NT2/D1 (cell line): ENCODE measurements around the gene MPRIP.

ENCODE experiments used
- DNase-seq: peaks from one replicate; pipeline ENCODE4 v3.0.0-alpha.2; 2011; ENCODE audit warnings: low read depth, low spot score
- H3K27me3 ChIP-seq: 2 replicates; pipeline ENCODE4 v1.6.0; 2011; ENCODE audit warnings: mild to moderate bottlenecking; ENCODE audit not compliant: insufficient read length, insufficient read depth
- H3K36me3 ChIP-seq: 2 replicates; pipeline ENCODE4 v1.6.1; 2011; ENCODE audit warnings: mild to moderate bottlenecking, low read length, mixed read lengths; ENCODE audit not compliant: insufficient read depth, insufficient read length
- H3K4me1 ChIP-seq: 2 replicates; pipeline ENCODE4 v1.5.1; 2011; ENCODE audit not compliant: insufficient read depth, insufficient read length
- H3K4me3 ChIP-seq: 2 replicates; pipeline ENCODE4 v1.5.1; 2011; ENCODE audit warnings: low read depth; ENCODE audit not compliant: insufficient read length
- H3K9ac ChIP-seq: 2 replicates; pipeline ENCODE4 v1.6.0; 2011; ENCODE audit warnings: low read depth; ENCODE audit not compliant: insufficient read length
- H3K9me3 ChIP-seq: 2 replicates; pipeline ENCODE4 v1.5.1; 2011; ENCODE audit warnings: mild to moderate bottlenecking, low read length; ENCODE audit not compliant: insufficient read depth
- SUZ12 ChIP-seq: IDR thresholded peaks from 2 replicates; pipeline ENCODE4 v1.6.1; 2011; ENCODE audit not compliant: insufficient read length, insufficient read depth; ENCODE audit errors: extremely low read depth
- YY1 ChIP-seq: IDR thresholded peaks from 2 replicates; pipeline ENCODE4 v1.6.1; 2011; ENCODE audit not compliant: insufficient read length, insufficient read depth
- ZNF274 ChIP-seq: IDR thresholded peaks from 2 replicates; pipeline ENCODE4 v1.6.1; 2011; ENCODE audit warnings: mild to moderate bottlenecking, low read depth, low read length

Gene MPRIP

GRCh38 chr17:17201271-17201670 is 159.0 kb downstream of the MPRIP start:
- TF ChIP-seq ZNF274 (no peak), SUZ12 (no peak), YY1 (no peak)
- no peaks in the 10 kb centered on the region for H3K27me3 ChIP-seq
- H3K4me3 ChIP-seq, result no peak overlapping the region
- DNase-seq, result no peak
- no peaks in the 10 kb centered on the region for H3K4me1 ChIP-seq
- H3K9ac ChIP-seq, result no peak overlapping the region
- no peaks in the 10 kb centered on the region for H3K9me3 ChIP-seq
- peaks cover 5% of the 10 kb centered on the region for H3K36me3 ChIP-seq

DNA sequence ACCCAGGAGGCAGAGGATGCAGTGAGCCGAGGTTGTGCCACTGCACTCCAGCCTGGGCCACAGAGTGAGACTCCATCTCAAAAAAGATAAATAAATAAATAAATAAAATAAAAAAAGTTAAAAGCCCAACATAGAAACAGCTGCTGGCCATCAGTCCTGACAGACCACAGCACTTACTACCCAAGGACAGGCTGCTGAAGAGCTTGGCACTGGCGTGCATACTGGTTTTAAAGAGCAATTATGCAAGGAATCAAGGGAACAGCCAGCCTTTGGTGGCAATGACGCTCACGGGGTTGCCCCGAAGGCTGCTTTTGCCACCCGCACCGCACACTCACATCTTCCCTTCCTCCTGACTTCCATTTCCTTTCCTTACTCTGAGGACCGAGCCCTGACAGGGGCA is 159.7 kb downstream of the MPRIP start:
- no peak for DNase-seq
- H3K4me1 ChIP-seq, result no peaks in the 10 kb centered on the region
- no peak for TF ChIP-seq SUZ12
- no peak for TF ChIP-seq YY1
- TF ChIP-seq ZNF274, result no peak
- H3K36me3 ChIP-seq, result peaks cover 5% of the 10 kb centered on the region
- no peaks in the 10 kb centered on the region for H3K27me3 ChIP-seq
- H3K4me3 ChIP-seq, result no peak overlapping the region
- H3K9me3 ChIP-seq, result no peaks in the 10 kb centered on the region
- H3K9ac ChIP-seq, result no peak overlapping the region

GRCh38 chr17:17203173-17203730 is 161.0 kb downstream of the MPRIP start:
- Histone ChIP-seq H3K4me1 (no peaks in the 10 kb centered on the region), H3K9ac (no peak overlapping the region), H3K9me3 (no peaks in the 10 kb centered on the region), H3K27me3 (no peaks in the 10 kb centered on the region), H3K36me3 (peaks cover 5% of the 10 kb centered on the region), H3K4me3 (no peak overlapping the region)
- DNase-seq, result no peak
- TF ChIP-seq ZNF274, result no peak
- TF ChIP-seq SUZ12, result no peak
- no peak for TF ChIP-seq YY1

GRCh38 chr17:17204041-17204591 is 161.9 kb downstream of the MPRIP start:
- TF ChIP-seq YY1 (no peak), ZNF274 (no peak), SUZ12 (no peak)
- H3K4me3 ChIP-seq, result no peak overlapping the region
- H3K36me3 ChIP-seq, result peaks cover 5% of the 10 kb centered on the region
- DNase-seq, result no peak
- no peaks in the 10 kb centered on the region for H3K4me1 ChIP-seq
- no peak overlapping the region for H3K9ac ChIP-seq
- no peaks in the 10 kb centered on the region for H3K27me3 ChIP-seq
- H3K9me3 ChIP-seq, result no peaks in the 10 kb centered on the region

- no peak for DNase-seq
- Histone ChIP-seq H3K36me3 (peaks cover 5% of the 10 kb centered on the region), H3K27me3 (no peaks in the 10 kb centered on the region), H3K9ac (peak overlapping the region; percentile 10), H3K4me3 (no peak overlapping the region), H3K9me3 (no peaks in the 10 kb centered on the region), H3K4me1 (no peaks in the 10 kb centered on the region)
- no peak for TF ChIP-seq YY1
- no peak for TF ChIP-seq SUZ12
- no peak for TF ChIP-seq ZNF274
Measured at GRCh38 chr17:17204635-17205231, 162.5 kb downstream of the MPRIP start.

- peak overlapping the region; percentile 74 for H3K9ac ChIP-seq
- peak overlapping the region; percentile 47 for H3K4me3 ChIP-seq
- H3K9me3 ChIP-seq, result no peaks in the 10 kb centered on the region
- H3K27me3 ChIP-seq, result no peaks in the 10 kb centered on the region
- no peak for TF ChIP-seq YY1
- TF ChIP-seq ZNF274, result no peak
- TF ChIP-seq SUZ12, result no peak
- no peak for DNase-seq
- H3K4me1 ChIP-seq, result no peaks in the 10 kb centered on the region
- peaks cover 5% of the 10 kb centered on the region for H3K36me3 ChIP-seq
Measured at GRCh38 chr17:17205368-17206123, 163.3 kb downstream of the MPRIP start.

GRCh38 chr17:17206124-17206912 is 164.1 kb downstream of the MPRIP start, which contains the start of gene PLD6:
PLD6 (minus strand) TSS chr17:17206333; CDS start chr17:17206286, 47 bp downstream.
- no peaks in the 10 kb centered on the region for H3K9me3 ChIP-seq
- peak within 1 kb of the TSS; percentile 47 for H3K4me3 ChIP-seq

More at GRCh38 chr17:17206124-17206912, 164.1 kb downstream of the MPRIP start, which contains the start of gene PLD6:
- no peaks in the 10 kb centered on the region for H3K27me3 ChIP-seq
- H3K36me3 ChIP-seq, result peaks cover 8% of the 10 kb centered on the region
- H3K4me1 ChIP-seq, result no peaks in the 10 kb centered on the region
- DNase-seq, result no peak
- H3K9ac ChIP-seq, result peak within 1 kb of the TSS; percentile 74
- TF ChIP-seq SUZ12 (no peak), ZNF274 (no peak), YY1 (no peak)
